Measurements from ENCODE around the gene TBK1.

DNA sequence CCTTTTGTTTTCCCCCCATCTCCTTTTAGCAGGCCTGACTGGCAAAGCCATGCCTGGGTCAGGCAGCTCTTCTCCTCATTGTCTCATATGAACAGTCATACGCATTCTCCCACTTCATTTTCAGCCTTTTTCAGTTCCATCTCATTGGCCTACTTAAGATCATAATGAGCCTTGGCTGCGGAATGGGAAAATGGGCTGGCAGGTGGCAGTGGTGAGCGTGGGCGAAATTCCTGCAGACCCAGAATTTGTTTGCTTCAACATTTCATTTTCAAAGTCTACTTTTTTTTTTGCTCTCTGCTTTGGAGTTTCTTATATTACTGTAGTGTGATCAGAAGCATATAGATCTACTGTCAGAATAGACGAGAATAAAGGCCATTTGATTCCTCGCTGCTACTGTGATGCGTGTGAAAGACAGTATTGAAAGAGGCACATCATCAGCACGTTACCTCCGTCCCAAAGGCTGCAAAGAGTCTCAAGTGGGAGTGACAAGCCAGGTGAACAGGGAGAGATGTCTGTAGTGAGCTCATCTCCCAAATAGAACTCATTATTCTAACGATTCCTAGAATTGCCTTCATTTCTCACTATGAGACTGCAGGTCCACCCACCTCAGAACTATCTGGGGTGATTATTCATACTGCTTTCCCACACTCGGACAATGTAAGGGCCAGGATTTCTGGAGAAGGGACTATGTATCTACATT is 73.7 kb downstream of the TBK1 start:
- TF ChIP-seq, protein P1, sequence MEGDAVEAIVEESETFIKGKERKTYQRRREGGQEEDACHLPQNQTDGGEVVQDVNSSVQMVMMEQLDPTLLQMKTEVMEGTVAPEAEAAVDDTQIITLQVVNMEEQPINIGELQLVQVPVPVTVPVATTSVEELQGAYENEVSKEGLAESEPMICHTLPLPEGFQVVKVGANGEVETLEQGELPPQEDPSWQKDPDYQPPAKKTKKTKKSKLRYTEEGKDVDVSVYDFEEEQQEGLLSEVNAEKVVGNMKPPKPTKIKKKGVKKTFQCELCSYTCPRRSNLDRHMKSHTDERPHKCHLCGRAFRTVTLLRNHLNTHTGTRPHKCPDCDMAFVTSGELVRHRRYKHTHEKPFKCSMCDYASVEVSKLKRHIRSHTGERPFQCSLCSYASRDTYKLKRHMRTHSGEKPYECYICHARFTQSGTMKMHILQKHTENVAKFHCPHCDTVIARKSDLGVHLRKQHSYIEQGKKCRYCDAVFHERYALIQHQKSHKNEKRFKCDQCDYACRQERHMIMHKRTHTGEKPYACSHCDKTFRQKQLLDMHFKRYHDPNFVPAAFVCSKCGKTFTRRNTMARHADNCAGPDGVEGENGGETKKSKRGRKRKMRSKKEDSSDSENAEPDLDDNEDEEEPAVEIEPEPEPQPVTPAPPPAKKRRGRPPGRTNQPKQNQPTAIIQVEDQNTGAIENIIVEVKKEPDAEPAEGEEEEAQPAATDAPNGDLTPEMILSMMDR (IDR thresholded peaks at IDR 0.05), result peak; percentile 24
- no peak for TF ChIP-seq POLR2AphosphoS5 (IDR thresholded peaks at IDR 0.05; ENCODE audit: low read depth, low read length)

All from Panc1 (cell line).